Epithelial cell of proximal tubule (primary cell): ENCODE measurements around the gene CHDH. TPM values are rescaled to one million over a fixed set of nuclear protein-coding genes. Genes with fewer than 3 reads are reported as not detected.
A peak's percentile ranks its signal among the peaks of the same experiment; 100 is the strongest.

Source experiments
- DNase-seq: peaks from one replicate; pipeline ENCODE4 v3.0.0-alpha.2; 2011; ENCODE audit warnings: low read depth
- H3K4me3 ChIP-seq: 2 replicates; pipeline ENCODE4 v1.5.1; 2011; ENCODE audit warnings: low read depth, mild to moderate bottlenecking, low read length
- total RNA-seq: library from RNA; depleted of rRNA; stranded (reverse); fragments of >200 nt; gene quantifications from 2 replicates; pipeline ENCODE4 v1.2.3, GENCODE V29; 2015
- TF ChIP-seq, protein P1 (sequence below): conservative IDR thresholded peaks from 2 replicates; pipeline ENCODE4 v1.5.1; 2012; ENCODE audit warnings: low read depth, mild to moderate bottlenecking, low read length

Gene CHDH
- total RNA-seq, 1 donor from 2014 or later: 9.2 TPM

DNA sequence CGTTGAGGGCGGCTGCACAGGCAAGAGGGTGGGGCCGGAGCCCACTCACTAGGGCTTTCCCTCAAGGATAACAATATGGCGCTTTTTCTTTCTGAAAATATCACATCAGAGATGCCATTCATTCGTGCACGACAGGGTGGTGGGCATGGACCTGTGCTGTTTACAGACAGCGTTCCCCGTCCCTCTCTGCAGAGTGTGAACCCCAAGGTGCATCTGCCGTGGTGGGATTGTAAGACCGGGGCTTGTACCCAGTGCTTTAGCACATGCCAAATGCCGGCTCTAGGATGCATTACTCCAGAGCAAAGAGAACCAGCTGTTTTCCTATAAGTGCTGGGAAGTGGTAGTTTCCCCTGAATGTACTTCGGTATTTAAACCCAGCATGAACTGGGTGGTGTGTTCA is 37.0 kb downstream of the CHDH start:
- no peak for DNase-seq
- TF ChIP-seq, protein P1, sequence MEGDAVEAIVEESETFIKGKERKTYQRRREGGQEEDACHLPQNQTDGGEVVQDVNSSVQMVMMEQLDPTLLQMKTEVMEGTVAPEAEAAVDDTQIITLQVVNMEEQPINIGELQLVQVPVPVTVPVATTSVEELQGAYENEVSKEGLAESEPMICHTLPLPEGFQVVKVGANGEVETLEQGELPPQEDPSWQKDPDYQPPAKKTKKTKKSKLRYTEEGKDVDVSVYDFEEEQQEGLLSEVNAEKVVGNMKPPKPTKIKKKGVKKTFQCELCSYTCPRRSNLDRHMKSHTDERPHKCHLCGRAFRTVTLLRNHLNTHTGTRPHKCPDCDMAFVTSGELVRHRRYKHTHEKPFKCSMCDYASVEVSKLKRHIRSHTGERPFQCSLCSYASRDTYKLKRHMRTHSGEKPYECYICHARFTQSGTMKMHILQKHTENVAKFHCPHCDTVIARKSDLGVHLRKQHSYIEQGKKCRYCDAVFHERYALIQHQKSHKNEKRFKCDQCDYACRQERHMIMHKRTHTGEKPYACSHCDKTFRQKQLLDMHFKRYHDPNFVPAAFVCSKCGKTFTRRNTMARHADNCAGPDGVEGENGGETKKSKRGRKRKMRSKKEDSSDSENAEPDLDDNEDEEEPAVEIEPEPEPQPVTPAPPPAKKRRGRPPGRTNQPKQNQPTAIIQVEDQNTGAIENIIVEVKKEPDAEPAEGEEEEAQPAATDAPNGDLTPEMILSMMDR: no peak
- no peak overlapping the region for H3K4me3 ChIP-seq

DNA sequence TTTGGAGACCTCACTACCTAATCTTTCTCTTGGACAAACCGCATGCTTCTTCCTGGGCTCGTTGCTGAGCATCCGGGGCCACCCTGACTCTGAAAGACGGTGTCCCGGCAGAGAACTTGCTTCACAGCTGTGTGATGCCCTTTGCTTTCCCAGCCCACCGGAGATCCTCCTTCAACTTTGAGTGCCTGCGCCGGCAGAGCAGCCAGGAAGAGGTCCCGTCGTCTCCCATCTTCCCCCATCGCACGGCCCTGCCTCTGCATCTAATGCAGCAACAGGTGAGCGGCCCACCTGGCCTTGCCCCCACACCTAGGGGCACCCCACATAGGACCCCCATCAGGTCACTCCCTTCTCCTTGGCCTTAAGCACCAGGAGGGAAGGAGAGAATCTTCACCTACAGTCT is 37.7 kb downstream of the CHDH start:
- no peak for DNase-seq
- H3K4me3 ChIP-seq: no peak overlapping the region
- TF ChIP-seq, protein P1: no peak

DNA sequence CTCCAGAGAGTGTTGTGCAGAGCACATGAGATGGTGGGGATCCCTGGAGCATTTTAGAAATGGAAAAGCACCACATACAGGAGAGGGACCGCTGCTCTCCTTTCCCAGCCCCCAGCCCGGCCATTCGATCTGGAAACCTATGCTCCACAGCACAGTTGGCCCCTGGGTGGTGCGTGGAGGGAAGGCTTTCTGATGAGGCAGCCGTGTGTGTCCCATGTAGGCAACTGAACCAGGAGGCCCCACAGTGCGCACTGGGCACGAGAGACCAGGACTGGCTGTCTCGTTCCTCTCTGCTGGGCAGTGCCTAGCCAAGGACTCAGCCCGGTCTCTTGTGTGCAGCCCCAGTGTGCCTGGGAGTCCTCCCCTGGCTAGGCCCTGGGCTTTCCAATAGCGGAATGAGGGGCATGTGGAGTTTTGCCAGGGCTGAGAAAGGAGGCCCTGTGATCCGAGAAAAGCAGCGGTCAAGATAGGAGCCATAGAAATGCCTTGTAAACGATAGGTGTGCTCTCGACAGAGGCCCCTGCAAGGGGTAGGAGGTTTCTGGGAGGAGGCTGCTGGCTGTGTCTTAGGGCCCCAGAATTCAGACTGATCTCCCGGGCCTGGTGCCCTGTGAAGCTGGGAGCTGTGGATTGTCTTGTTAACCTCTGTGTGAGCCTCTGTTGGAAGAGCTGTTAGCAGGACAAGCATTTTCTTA is 39.0 kb downstream of the CHDH start:
- DNase-seq: no peak
- no peak overlapping the region for H3K4me3 ChIP-seq
- TF ChIP-seq, protein P1: no peak

DNA sequence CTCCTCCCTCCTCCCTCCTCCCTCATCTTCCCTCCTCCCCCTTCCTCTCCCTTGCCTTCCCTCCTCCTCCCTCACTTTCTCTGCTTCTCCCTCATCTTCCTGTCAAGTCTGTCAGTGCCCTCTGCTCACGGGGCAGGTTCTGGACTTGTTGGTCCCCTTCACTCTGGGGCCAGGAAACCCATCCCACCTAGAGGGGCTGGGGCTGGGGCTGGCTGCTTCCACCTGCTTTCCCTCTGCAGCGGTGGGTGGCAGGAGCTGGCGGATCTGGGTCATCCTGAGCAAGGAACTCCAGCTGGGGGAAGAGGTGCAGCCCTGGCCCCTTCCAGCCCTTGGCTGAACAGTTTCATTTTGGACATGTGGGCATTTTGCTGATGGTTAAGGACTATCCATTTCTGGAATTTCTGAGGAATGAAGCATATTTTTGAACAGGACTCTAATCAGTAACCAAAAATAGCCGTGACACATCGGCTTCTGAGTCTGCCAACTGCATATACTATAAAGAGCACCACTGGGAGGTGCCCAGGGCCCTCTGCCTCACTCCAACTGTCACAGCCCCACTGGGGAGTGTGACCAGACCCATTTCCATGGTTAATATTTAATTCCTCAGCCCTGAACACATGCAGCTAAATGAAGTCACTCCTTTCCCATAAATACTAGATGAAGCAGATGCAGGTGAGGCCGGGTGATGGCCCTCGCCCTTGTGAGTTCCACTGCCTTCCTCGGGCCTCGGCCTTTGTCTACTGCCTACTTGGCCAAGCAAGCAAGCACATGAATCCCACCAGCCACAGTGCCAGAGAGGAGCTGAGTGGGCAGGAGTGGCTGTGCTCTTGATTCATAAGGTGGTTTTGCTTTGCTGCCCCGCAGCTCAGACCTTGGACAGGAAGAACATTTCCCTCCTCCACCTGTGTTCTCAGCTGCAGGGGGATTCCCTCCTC is 39.8 kb downstream of the CHDH start:
- TF ChIP-seq, protein P1: peak; percentile 20
- DNase-seq: peak; percentile 83
- no peak overlapping the region for H3K4me3 ChIP-seq

DNA sequence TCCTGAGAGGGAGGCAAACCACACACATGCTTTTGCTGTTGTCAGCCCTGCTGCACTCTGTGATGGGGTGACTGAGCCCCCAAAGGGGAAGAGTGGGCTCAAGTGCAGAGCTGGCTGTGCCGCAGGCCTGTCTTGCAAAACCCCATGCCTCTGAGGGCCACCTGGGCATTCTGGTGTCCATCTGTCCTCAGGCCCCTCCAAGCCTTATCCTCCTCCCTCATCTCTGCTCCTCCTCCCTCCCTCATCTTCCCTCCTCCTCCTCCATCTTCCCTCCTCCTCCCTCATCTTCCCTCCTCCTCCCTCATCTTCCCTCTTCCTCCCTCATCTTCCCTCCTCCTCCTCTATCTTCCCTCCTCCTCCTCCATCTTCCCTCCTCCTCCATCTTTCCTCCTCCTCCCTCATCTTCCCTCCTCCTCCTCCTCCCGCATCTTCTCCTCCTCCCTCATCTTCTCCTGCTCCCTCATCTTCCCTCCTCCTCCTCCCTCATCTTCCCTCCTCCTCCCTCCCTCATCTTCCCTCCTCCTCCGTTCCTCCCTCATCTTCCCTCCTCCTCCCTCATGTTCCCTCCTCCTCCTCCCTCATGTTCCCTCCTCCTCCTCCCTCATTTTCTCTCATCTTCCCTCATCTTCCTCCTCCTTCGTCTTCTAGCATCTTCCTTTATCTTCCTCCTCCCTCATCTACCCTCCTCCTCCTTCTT is 40.6 kb downstream of the CHDH start:
- H3K4me3 ChIP-seq: no peak overlapping the region
- TF ChIP-seq, protein P1: no peak
- DNase-seq: no peak

DNA sequence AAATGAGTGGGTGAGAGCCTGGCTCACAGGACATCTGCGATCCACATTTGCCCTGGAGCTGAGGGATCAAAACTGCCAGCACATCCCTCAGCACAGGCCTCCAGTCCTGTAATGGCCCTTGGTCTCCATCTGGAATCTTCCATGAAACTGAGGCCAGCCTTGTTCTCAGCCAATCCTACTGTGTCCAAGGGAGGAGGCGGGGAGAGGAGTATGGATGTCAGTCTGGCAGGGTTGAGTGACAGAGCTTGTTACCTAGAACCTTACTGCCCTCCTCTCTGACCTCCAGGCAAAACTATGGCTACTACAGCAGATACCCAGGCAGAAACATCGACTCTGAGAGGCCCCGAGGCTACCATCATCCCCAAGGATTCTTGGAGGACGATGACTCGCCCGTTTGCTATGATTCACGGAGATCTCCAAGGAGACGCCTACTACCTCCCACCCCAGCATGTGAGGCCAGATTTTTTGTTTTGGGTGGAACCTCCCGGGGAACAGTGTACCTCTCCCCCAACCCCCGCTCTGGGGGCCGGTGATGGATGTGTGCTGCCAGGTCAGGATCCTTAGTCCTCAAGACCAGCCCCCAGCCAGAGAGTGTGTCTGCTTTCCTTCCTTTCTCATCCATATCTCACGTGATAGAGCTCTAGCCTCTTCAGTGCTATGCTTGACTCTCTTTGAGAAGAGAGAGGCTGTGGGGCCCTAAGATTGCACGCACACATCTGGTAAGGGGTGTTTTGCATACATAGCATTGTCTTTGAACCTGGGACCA is 41.3 kb downstream of the CHDH start:
- H3K4me3 ChIP-seq: no peak overlapping the region
- TF ChIP-seq, protein P1: no peak
- DNase-seq: no peak
